ENCODE data around the gene PID1. TPM values are rescaled to one million over a fixed set of nuclear protein-coding genes. Genes with fewer than 3 reads are reported as not detected.
"Not testable (repeated sequence)": the region's sequence is repeated elsewhere in the genome, so short reads cannot be mapped to it uniquely, and the experiment has no call there.

The PID1 gene
- polyA plus RNA-seq, 3 donors, result 5.7 to 7.4 (median 5.7) TPM

- no peak for DNase-seq (ENCODE audit: low read depth in 3 of 3, low spot score in 2 of 3)
Observed at GRCh38 chr2:229220254-229220653, 50.8 kb downstream of the PID1 start.

- no peak for DNase-seq (ENCODE audit: low read depth in 3 of 3, low spot score in 2 of 3)
Observed at GRCh38 chr2:229218329-229218921, 52.7 kb downstream of the PID1 start.

GRCh38 chr2:229212241-229212640, 58.8 kb downstream of the PID1 start:
- DNase-seq (ENCODE audit: low read depth in 3 of 3, low spot score in 2 of 3), result no peak

GRCh38 chr2:229210641-229211040, 60.4 kb downstream of the PID1 start:
- DNase-seq (ENCODE audit: low read depth in 3 of 3, low spot score in 2 of 3), result no peak

GRCh38 chr2:229206548-229206947, 64.5 kb downstream of the PID1 start:
- DNase-seq (ENCODE audit: low read depth in 3 of 3, low spot score in 2 of 3), result no peak

- no peak for DNase-seq (ENCODE audit: low read depth in 3 of 3, low spot score in 2 of 3)
Observed at GRCh38 chr2:229205704-229206103, 65.4 kb downstream of the PID1 start.

- no peak for DNase-seq (ENCODE audit: low read depth in 3 of 3, low spot score in 2 of 3)
Observed at GRCh38 chr2:229202646-229203045, 68.4 kb downstream of the PID1 start.

GRCh38 chr2:229201521-229201920, 69.6 kb downstream of the PID1 start:
- DNase-seq (ENCODE audit: low read depth in 3 of 3, low spot score in 2 of 3), result no peak

GRCh38 chr2:229199267-229199666, 71.8 kb downstream of the PID1 start:
- no peak for DNase-seq (ENCODE audit: low read depth in 3 of 3, low spot score in 2 of 3)

- DNase-seq (ENCODE audit: low read depth in 3 of 3, low spot score in 2 of 3), result no peak
Observed at GRCh38 chr2:229196448-229196847, 74.6 kb downstream of the PID1 start.

GRCh38 chr2:229195346-229195947, 75.6 kb downstream of the PID1 start:
- no peak for DNase-seq (ENCODE audit: low read depth in 3 of 3, low spot score in 2 of 3)

- DNase-seq (ENCODE audit: low read depth in 3 of 3, low spot score in 2 of 3), result no peak
Observed at GRCh38 chr2:229193281-229193680, 77.8 kb downstream of the PID1 start.

- no peak for DNase-seq (ENCODE audit: low read depth in 3 of 3, low spot score in 2 of 3)
Observed at GRCh38 chr2:229191413-229191812, 79.7 kb downstream of the PID1 start.

- DNase-seq (ENCODE audit: low read depth in 3 of 3, low spot score in 2 of 3), result not testable (repeated sequence)
Observed at GRCh38 chr2:229187123-229187522, 84.0 kb downstream of the PID1 start.

GRCh38 chr2:229181641-229182040, 89.4 kb downstream of the PID1 start:
- no peak for DNase-seq (ENCODE audit: low read depth in 3 of 3, low spot score in 2 of 3)

- no peak for DNase-seq (ENCODE audit: low read depth in 3 of 3, low spot score in 2 of 3)
Observed at GRCh38 chr2:229180658-229181057, 90.4 kb downstream of the PID1 start.

- no peak for DNase-seq (ENCODE audit: low read depth in 3 of 3, low spot score in 2 of 3)
Observed at GRCh38 chr2:229179628-229180027, 91.5 kb downstream of the PID1 start.

- DNase-seq (ENCODE audit: low read depth in 3 of 3, low spot score in 2 of 3), result no peak
Observed at GRCh38 chr2:229178706-229179105, 92.4 kb downstream of the PID1 start.

GRCh38 chr2:229178117-229178516, 93.0 kb downstream of the PID1 start:
- DNase-seq (ENCODE audit: low read depth in 3 of 3, low spot score in 2 of 3), result no peak

GRCh38 chr2:229176136-229176535, 95.0 kb downstream of the PID1 start:
- no peak for DNase-seq (ENCODE audit: low read depth in 3 of 3, low spot score in 2 of 3)

- DNase-seq (ENCODE audit: low read depth in 3 of 3, low spot score in 2 of 3), result no peak
Observed at GRCh38 chr2:229175497-229175863, 95.6 kb downstream of the PID1 start.

- peak in 1 of 3 donors; percentile 2 for DNase-seq (ENCODE audit: low read depth in 3 of 3, low spot score in 2 of 3)
Observed at GRCh38 chr2:229174794-229175496, 96.1 kb downstream of the PID1 start.

Measured in right renal cortex interstitium (tissue), 3 donors.